H9 (cell line): ENCODE results near the gene ASXL1. TPM values are rescaled to one million over a fixed set of nuclear protein-coding genes. Genes with fewer than 3 reads are reported as not detected.
"Not testable (repeated sequence)": the region's sequence is repeated elsewhere in the genome, so short reads cannot be mapped to it uniquely, and the experiment has no call there.

ENCODE experiments used
- DNase-seq: peaks from one replicate; pipeline ENCODE4 v3.0.0-alpha.2; 2017
- H2AFZ ChIP-seq: one replicate; pipeline ENCODE4 v1.6.1; 2013; ENCODE audit warnings: mild to moderate bottlenecking, low read length, control low read depth, moderate library complexity
- H2AK5ac ChIP-seq: 2 replicates; pipeline ENCODE4 v1.6.1; 2013; ENCODE audit warnings: low read length, control low read depth, mixed read lengths; ENCODE audit not compliant: insufficient read length
- H2BK120ac ChIP-seq: one replicate; pipeline ENCODE4 v1.6.1; 2013; ENCODE audit warnings: low read depth, mild to moderate bottlenecking, low read length, control low read depth, inconsistent platforms; ENCODE audit not compliant: poor library complexity, severe bottlenecking
- H2BK12ac ChIP-seq: 2 replicates; pipeline ENCODE4 v1.6.1; 2013; ENCODE audit warnings: low read length, control low read depth, mixed read lengths, low read depth; ENCODE audit not compliant: insufficient read length
- H2BK15ac ChIP-seq: 2 replicates; pipeline ENCODE4 v1.6.1; 2013; ENCODE audit warnings: low read depth, low read length, control low read depth
- H2BK20ac ChIP-seq: one replicate; pipeline ENCODE4 v1.6.1; 2013; ENCODE audit warnings: low read depth, mild to moderate bottlenecking, low read length, control low read depth, inconsistent platforms; ENCODE audit not compliant: poor library complexity, severe bottlenecking
- H2BK5ac ChIP-seq: 2 replicates; pipeline ENCODE4 v1.6.1; 2013; ENCODE audit warnings: low read length, control low read depth, mixed read lengths; ENCODE audit not compliant: insufficient read length
- H3K14ac ChIP-seq: 2 replicates; pipeline ENCODE4 v1.6.1; 2013; ENCODE audit warnings: low read length, control low read depth; ENCODE audit not compliant: insufficient read depth
- H3K18ac ChIP-seq: 2 replicates; pipeline ENCODE4 v1.6.1; 2013; ENCODE audit warnings: low read depth, mild to moderate bottlenecking, mixed read lengths, low read length, control low read depth; ENCODE audit not compliant: insufficient read length
- H3K23ac ChIP-seq: 2 replicates; pipeline ENCODE4 v1.6.1; 2013; ENCODE audit warnings: low read length, control low read depth, mixed read lengths, low read depth; ENCODE audit not compliant: insufficient read length
- H3K23me2 ChIP-seq: 2 replicates; pipeline ENCODE4 v1.6.1; 2013; ENCODE audit warnings: low read depth, mild to moderate bottlenecking, mixed read lengths, low read length, control low read depth; ENCODE audit not compliant: insufficient read length, poor library complexity, severe bottlenecking
- H3K27ac ChIP-seq: 2 replicates; pipeline ENCODE4 v1.5.1; 2013; ENCODE audit warnings: low read length, control low read depth, mixed read lengths, low read depth; ENCODE audit not compliant: insufficient read length
- H3K27me3 ChIP-seq: 2 replicates; pipeline ENCODE4 v1.6.1; 2013; ENCODE audit warnings: low read length, control low read depth, inconsistent platforms; ENCODE audit not compliant: insufficient read depth
- H3K4ac ChIP-seq: 2 replicates; pipeline ENCODE4 v1.6.1; 2013; ENCODE audit warnings: low read depth, mild to moderate bottlenecking, control low read depth, inconsistent platforms, low read length, moderate library complexity
- H3K4me1 ChIP-seq: 2 replicates; pipeline ENCODE4 v1.6.1; 2013; ENCODE audit warnings: low read length, control low read depth, inconsistent platforms; ENCODE audit not compliant: insufficient read depth
- H3K4me2 ChIP-seq: 2 replicates; pipeline ENCODE4 v1.6.1; 2013; ENCODE audit warnings: low read length, control low read depth, mixed read lengths; ENCODE audit not compliant: insufficient read length, insufficient read depth
- H3K56ac ChIP-seq: 2 replicates; pipeline ENCODE4 v1.6.1; 2013; ENCODE audit warnings: low read depth, mild to moderate bottlenecking, mixed read lengths, low read length, control low read depth; ENCODE audit not compliant: insufficient read length
- H3K79me1 ChIP-seq: 2 replicates; pipeline ENCODE4 v1.6.1; 2013; ENCODE audit warnings: low read depth, mild to moderate bottlenecking, moderate library complexity, low read length, control low read depth, inconsistent platforms; ENCODE audit not compliant: insufficient read depth, poor library complexity, severe bottlenecking
- H3K79me2 ChIP-seq: 2 replicates; pipeline ENCODE4 v1.6.1; 2013; ENCODE audit warnings: low read length, control low read depth, inconsistent platforms; ENCODE audit not compliant: insufficient read depth
- H3K9ac ChIP-seq: 2 replicates; pipeline ENCODE4 v1.6.1; 2013; ENCODE audit warnings: low read length, control low read depth, mixed read lengths; ENCODE audit not compliant: insufficient read length; ENCODE audit errors: extremely low read depth
- H3K9me3 ChIP-seq: one replicate; pipeline ENCODE4 v1.6.1; 2013; ENCODE audit warnings: low read depth, low read length, inconsistent platforms; ENCODE audit not compliant: control insufficient read depth
- H3T11ph ChIP-seq: one replicate; pipeline ENCODE4 v1.6.1; 2013; ENCODE audit warnings: mild to moderate bottlenecking, low read length, control low read depth, inconsistent platforms
- H4K20me1 ChIP-seq: one replicate; pipeline ENCODE4 v1.6.1; 2013; ENCODE audit not compliant: control insufficient read depth, insufficient read length, insufficient read depth
- H4K5ac ChIP-seq: 2 replicates; pipeline ENCODE4 v1.6.1; 2013; ENCODE audit warnings: low read depth, mild to moderate bottlenecking, mixed read lengths, low read length, control low read depth; ENCODE audit not compliant: insufficient read length
- H4K8ac ChIP-seq: replicated peaks from 2 replicates; pipeline ENCODE4 v1.6.1; 2013; ENCODE audit warnings: low read length, control low read depth, mixed read lengths, low read depth; ENCODE audit not compliant: insufficient read length
- H4K91ac ChIP-seq: 2 replicates; pipeline ENCODE4 v1.6.1; 2013; ENCODE audit warnings: low read depth, mild to moderate bottlenecking, moderate library complexity, mixed read lengths, low read length, control low read depth; ENCODE audit not compliant: insufficient read length
- H3K27ac Mint-ChIP-seq, 3 experiments: 2 replicates in 2 of 3; 3 replicates in 1 of 3; pipeline ENCODE4 v1.8.0; 2020 to 2021; ENCODE audit warnings: mixed read lengths in 3 of 3, mild to moderate bottlenecking in 1 of 3, moderate library complexity in 1 of 3
- H3K27me3 Mint-ChIP-seq: 2 replicates; pipeline ENCODE4 v1.8.0; 2021; ENCODE audit warnings: low read depth, mild to moderate bottlenecking, moderate library complexity, mixed read lengths
- H3K36me3 Mint-ChIP-seq, 3 experiments: 2 replicates in 2 of 3; 3 replicates in 1 of 3; pipeline ENCODE4 v1.8.0; 2020 to 2021; ENCODE audit warnings: low read depth in 3 of 3, mixed read lengths in 3 of 3; ENCODE audit not compliant: insufficient read depth in 1 of 3
- H3K4me1 Mint-ChIP-seq, 2 experiments: 2 replicates each; pipeline ENCODE4 v1.8.0; 2020; ENCODE audit warnings: mixed read lengths in 2 of 2
- H3K4me3 Mint-ChIP-seq, 2 experiments: 2 replicates in 1 of 2; 3 replicates in 1 of 2; pipeline ENCODE4 v1.8.0; 2020 to 2021; ENCODE audit warnings: mild to moderate bottlenecking in 2 of 2, mixed read lengths in 2 of 2, moderate library complexity in 1 of 2
- H3K9me3 Mint-ChIP-seq, 2 experiments: 2 replicates in 1 of 2; 3 replicates in 1 of 2; pipeline ENCODE4 v1.8.0; 2020; ENCODE audit warnings: mild to moderate bottlenecking in 2 of 2, mixed read lengths in 2 of 2, moderate library complexity in 1 of 2
- CTCF ChIP-seq: fragments of 200-600 bp; sonication (generic); conservative IDR thresholded peaks from 3 replicates; pipeline ENCODE4 v1.8.0; 2021; ENCODE audit warnings: antibody characterized with exemption, mild to moderate bottlenecking
- WGBS: extraction: QIAGEN DNeasy Blood & Tissue Kit; methylation state at CpG from one replicate; pipeline ENCODE4 v1.1.7; 2013; ENCODE audit warnings: missing lambda C conversion rate, low lambda C conversion rate, mixed read lengths; ENCODE audit not compliant: insufficient read length; ENCODE audit errors: extremely low coverage; 5-methylcytosine and 5-hydroxymethylcytosine counted together
- total RNA-seq: library from RNA; stranded (reverse); gene quantifications from 2 replicates; pipeline ENCODE4 v1.2.1, GENCODE V29; 2021

Gene ASXL1
- total RNA-seq, 1 experiment from 2014 or later, result 39.5 TPM

GRCh38 chr20:32378461-32378860 lies 20.3 kb downstream of the ASXL1 start:
- H3K18ac ChIP-seq, result no peak overlapping the region
- no peak overlapping the region for H2BK15ac ChIP-seq
- H3K79me1 ChIP-seq, result no peaks in the 10 kb centered on the region
- H3K36me3 Mint-ChIP-seq, result peaks cover 0 to 1% (median 0%) of the 10 kb centered on the region in 3 experiments; a peak in 1 of 7 replicates
- no peak overlapping the region for H3K4me2 ChIP-seq
- H2BK20ac ChIP-seq, result no peak overlapping the region
- no peak overlapping the region for H4K91ac ChIP-seq
- no peaks in the 10 kb centered on the region for H3K9me3 ChIP-seq
- no peak overlapping the region for H3K23ac ChIP-seq
- no peaks in the 10 kb centered on the region for H3K4me1 Mint-ChIP-seq
- no peak overlapping the region for H2BK5ac ChIP-seq
- TF ChIP-seq CTCF, result no peak
- DNase-seq, result no peak
- no peak overlapping the region for H4K5ac ChIP-seq
- H2AK5ac ChIP-seq, result no peak overlapping the region
- H3K23me2 ChIP-seq, result no peaks in the 10 kb centered on the region
- no peaks in the 10 kb centered on the region for H3K9me3 Mint-ChIP-seq
- H2BK120ac ChIP-seq, result no peak overlapping the region
- H4K20me1 ChIP-seq, result no peaks in the 10 kb centered on the region
- no peak overlapping the region for H3T11ph ChIP-seq
- H3K4ac ChIP-seq, result no peak overlapping the region
- H3K9ac ChIP-seq, result no peak overlapping the region
- H3K79me2 ChIP-seq, result no peaks in the 10 kb centered on the region
- no peaks in the 10 kb centered on the region for H3K4me1 ChIP-seq
- no peaks in the 10 kb centered on the region for H3K27me3 Mint-ChIP-seq
- no peak overlapping the region for H3K56ac ChIP-seq
- H2AFZ ChIP-seq, result no peak overlapping the region
- no peak overlapping the region for H3K27ac Mint-ChIP-seq
- H3K27ac ChIP-seq, result no peak overlapping the region
- WGBS, result no CpG with 5 or more reads among the region's 2 CpGs
- no peak overlapping the region for H4K8ac ChIP-seq
- H3K14ac ChIP-seq, result no peak overlapping the region
- no peaks in the 10 kb centered on the region for H3K27me3 ChIP-seq
- no peak overlapping the region for H3K4me3 Mint-ChIP-seq
- no peak overlapping the region for H2BK12ac ChIP-seq

- H3K27me3 ChIP-seq, H3K4me1 ChIP-seq, H4K20me1 ChIP-seq, H2BK120ac ChIP-seq, H3K79me2 ChIP-seq, H4K91ac ChIP-seq, DNase-seq, H3K56ac ChIP-seq, H2BK5ac ChIP-seq, H3K14ac ChIP-seq, H3K23me2 ChIP-seq, H4K5ac ChIP-seq, H3K79me1 ChIP-seq, H3T11ph ChIP-seq, H3K4me3 Mint-ChIP-seq, H3K9ac ChIP-seq, H3K18ac ChIP-seq, H3K23ac ChIP-seq, H2BK20ac ChIP-seq, H3K9me3 ChIP-seq, H3K4me2 ChIP-seq, H3K9me3 Mint-ChIP-seq, H3K4me1 Mint-ChIP-seq, H3K4ac ChIP-seq, H2AK5ac ChIP-seq, H3K27me3 Mint-ChIP-seq, H4K8ac ChIP-seq, H2BK12ac ChIP-seq, H2AFZ ChIP-seq, H2BK15ac ChIP-seq, H3K36me3 Mint-ChIP-seq, H3K27ac Mint-ChIP-seq, H3K27ac ChIP-seq: not testable (repeated sequence)
- WGBS, result no CpG with 5 or more reads among the region's 9 CpGs
These were observed 21.9 kb downstream of the ASXL1 start for GRCh38 chr20:32380037-32380436.
